Thyroid gland (tissue), 4 donors: ENCODE measurements around the gene ZFP69B. TPM values are rescaled to one million over a fixed set of nuclear protein-coding genes. Genes with fewer than 3 reads are reported as not detected.

Experiments used
- DNase-seq, 2 donors: peaks; one replicate each; pipeline ENCODE4 v3.0.0-alpha.2; 2019
- H3K27ac ChIP-seq, 3 donors: fragments of 200-600 bp; sonication (generic); 1 replicate in 2 of 3; 2 replicates in 1 of 3; pipeline ENCODE4 v1.5.1; 2016 to 2019; ENCODE audit warnings: mild to moderate bottlenecking in 1 of 3, moderate library complexity in 1 of 3
- H3K27me3 ChIP-seq: fragments of 200-600 bp; sonication (generic); one replicate; pipeline ENCODE4 v1.5.1; 2019
- H3K36me3 ChIP-seq, 2 donors: fragments of 200-600 bp; sonication (generic); one replicate each; pipeline ENCODE4 v1.5.1; 2016 to 2019
- H3K4me1 ChIP-seq, 2 donors: fragments of 200-600 bp; sonication (generic); one replicate each; pipeline ENCODE4 v1.5.1; 2017 to 2019
- H3K4me3 ChIP-seq, 3 donors: fragments of 200-600 bp; sonication (generic); replicated peaks in 1 of 3; 1 replicate in 2 of 3; 2 replicates in 1 of 3; pipeline ENCODE4 v1.5.1; 2016; ENCODE audit warnings: mild to moderate bottlenecking in 1 of 3
- H3K9me3 ChIP-seq: fragments of 200-600 bp; sonication (generic); one replicate; pipeline ENCODE4 v1.5.1; 2017
- POLR2A ChIP-seq, 2 donors: fragments of 450-650 bp; IDR thresholded peaks; one replicate each; pipeline ENCODE4 v1.6.1; 2017; ENCODE audit warnings: antibody characterized with exemption in 2 of 2, mild to moderate bottlenecking in 2 of 2, moderate library complexity in 1 of 2
- WGBS, 2 donors: methylation state at CpG; one replicate each; pipeline ENCODE4 v1.1.5; 2017; 5-methylcytosine and 5-hydroxymethylcytosine counted together
- intact Hi-C: fragments of 100-400 bp; cut with DNase I; formaldehyde crosslinking; loops from one replicate; pipeline ENCODE4 v1.15.1; 2023
- total RNA-seq, 4 donors: library from RNA; depleted of rRNA; stranded (reverse); fragments of >200 nt; gene quantifications; one replicate each; pipeline ENCODE4 v1.2.3, GENCODE V29; 2016
- TF ChIP-seq, protein P1 (sequence below), 6 experiments: fragments of 200-600 bp in 3 of 6; fragments of 450-650 bp in 3 of 6; sonication (generic) in 3 of 6; IDR thresholded peaks; one replicate each; pipeline ENCODE4 v1.5.1; 2016 to 2019; ENCODE audit warnings: antibody characterized with exemption in 6 of 6, mild to moderate bottlenecking in 2 of 6, inconsistent platforms in 1 of 6, moderate library complexity in 1 of 6

Gene ZFP69B
- total RNA-seq, 4 donors from 2014 or later = 0.40 to 1.0 TPM; not detected in 2

DNA sequence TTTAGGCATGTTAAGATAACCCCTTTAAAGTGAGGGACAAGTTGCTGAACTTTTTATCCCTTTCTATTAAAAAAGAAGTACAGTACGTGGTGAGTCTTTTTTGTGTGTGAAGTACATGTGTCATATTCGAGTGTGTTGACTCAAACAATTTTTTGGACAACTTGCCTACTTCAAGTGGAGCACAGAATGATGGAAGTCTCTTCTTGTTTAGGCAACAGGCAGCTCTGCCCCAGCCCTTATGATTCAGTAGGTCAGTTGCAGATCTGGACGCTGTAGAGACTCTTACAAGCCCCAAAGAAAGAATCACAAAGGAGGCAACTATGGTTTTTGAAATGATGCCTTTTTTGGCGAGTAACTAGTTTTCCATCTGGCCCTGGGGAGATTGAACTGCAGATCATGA, 14.4 kb upstream of the ZFP69B start:
- H3K9me3 ChIP-seq = no peaks in the 10 kb centered on the region
- no peaks in the 10 kb centered on the region for H3K27me3 ChIP-seq
- H3K4me1 ChIP-seq = peaks cover 0 to 4% of the 10 kb centered on the region in 2 donors
- no peak overlapping the region for H3K27ac ChIP-seq
- TF ChIP-seq, protein P1, sequence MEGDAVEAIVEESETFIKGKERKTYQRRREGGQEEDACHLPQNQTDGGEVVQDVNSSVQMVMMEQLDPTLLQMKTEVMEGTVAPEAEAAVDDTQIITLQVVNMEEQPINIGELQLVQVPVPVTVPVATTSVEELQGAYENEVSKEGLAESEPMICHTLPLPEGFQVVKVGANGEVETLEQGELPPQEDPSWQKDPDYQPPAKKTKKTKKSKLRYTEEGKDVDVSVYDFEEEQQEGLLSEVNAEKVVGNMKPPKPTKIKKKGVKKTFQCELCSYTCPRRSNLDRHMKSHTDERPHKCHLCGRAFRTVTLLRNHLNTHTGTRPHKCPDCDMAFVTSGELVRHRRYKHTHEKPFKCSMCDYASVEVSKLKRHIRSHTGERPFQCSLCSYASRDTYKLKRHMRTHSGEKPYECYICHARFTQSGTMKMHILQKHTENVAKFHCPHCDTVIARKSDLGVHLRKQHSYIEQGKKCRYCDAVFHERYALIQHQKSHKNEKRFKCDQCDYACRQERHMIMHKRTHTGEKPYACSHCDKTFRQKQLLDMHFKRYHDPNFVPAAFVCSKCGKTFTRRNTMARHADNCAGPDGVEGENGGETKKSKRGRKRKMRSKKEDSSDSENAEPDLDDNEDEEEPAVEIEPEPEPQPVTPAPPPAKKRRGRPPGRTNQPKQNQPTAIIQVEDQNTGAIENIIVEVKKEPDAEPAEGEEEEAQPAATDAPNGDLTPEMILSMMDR (IDR thresholded peaks at IDR 0.05) = no peak
- no peak for TF ChIP-seq POLR2A (IDR thresholded peaks at IDR 0.05)
- no peak for DNase-seq
- intact Hi-C loops = no loop called here
- WGBS, 2 donors = 82 to 91% methylated on average over 4 of the region's 4 CpGs
- no peak overlapping the region for H3K4me3 ChIP-seq
- no peaks in the 10 kb centered on the region for H3K36me3 ChIP-seq

DNA sequence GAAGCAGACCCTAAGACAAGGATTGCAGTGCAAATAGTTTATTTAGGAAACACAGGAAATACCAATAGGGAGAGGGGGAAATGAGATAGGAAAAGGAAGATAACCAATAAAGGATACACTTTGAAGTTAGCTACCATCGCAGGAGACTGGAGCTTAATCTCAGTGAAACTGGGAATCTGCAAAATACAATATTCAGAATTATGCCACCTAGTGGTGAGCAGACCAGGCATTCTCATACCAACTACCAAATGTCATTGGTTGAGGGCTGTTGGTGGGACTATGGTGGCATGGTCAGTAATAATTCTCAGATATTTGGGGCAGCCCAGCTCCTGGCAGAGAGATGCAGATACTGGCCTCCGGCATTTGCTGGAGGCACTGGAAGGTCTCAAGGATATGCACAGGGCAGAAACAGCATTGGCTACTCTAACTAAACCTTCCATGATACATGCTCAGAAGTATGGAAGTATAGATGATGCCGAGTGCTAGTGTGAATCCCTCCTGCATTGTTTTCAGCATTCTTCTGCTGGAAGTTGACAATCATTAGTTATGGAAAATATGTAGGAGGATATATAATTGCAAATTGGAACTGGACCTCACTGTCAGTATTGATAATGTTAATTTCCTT, 11.8 kb upstream of the ZFP69B start:
- intact Hi-C loops = no loop called here
- DNase-seq = no peak
- no peaks in the 10 kb centered on the region for H3K9me3 ChIP-seq

DNA sequence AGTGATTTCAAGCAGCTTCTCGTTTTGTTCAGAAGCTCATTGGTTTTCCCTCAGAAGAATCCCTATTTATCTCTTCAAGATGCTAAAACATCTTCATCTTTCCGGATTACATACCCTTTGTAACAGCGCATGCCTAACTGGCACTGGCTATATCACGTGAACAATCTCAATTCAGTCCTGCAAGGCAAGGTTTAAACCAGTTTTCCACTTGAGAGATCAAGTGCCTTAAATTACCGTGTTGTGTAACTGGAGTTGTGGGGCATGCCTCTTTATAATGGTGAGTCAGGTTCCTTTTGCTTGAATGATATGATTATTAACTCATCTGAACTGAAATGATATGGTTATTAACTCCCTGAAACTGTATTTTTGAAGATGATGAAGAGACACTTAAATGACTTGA, 11.0 kb upstream of the ZFP69B start:
- 36 to 53% methylated on average over 5 of the region's 5 CpGs for WGBS, 2 donors
- Histone ChIP-seq H3K36me3 (no peaks in the 10 kb centered on the region), H3K4me1 (peaks cover 0 to 4% of the 10 kb centered on the region in 2 donors), H3K27ac (no peak overlapping the region), H3K9me3 (no peaks in the 10 kb centered on the region), H3K4me3 (no peak overlapping the region), H3K27me3 (no peaks in the 10 kb centered on the region)
- TF ChIP-seq, protein P1 (IDR thresholded peaks at IDR 0.05) = no peak
- TF ChIP-seq POLR2A (IDR thresholded peaks at IDR 0.05) = no peak
- intact Hi-C loops = no loop called here
- DNase-seq = peak; percentile 37 to 42

More for the DNA sequence above, 11.8 kb upstream of the ZFP69B start:
- TF ChIP-seq, protein P1 (IDR thresholded peaks at IDR 0.05) = peak in 5 of 6 experiments; percentile 5 to 48 (median 24)
- TF ChIP-seq POLR2A (IDR thresholded peaks at IDR 0.05) = no peak
- Histone ChIP-seq H3K27ac (no peak overlapping the region), H3K4me3 (no peak overlapping the region), H3K4me1 (peaks cover 0 to 4% of the 10 kb centered on the region in 2 donors), H3K36me3 (no peaks in the 10 kb centered on the region), H3K27me3 (no peaks in the 10 kb centered on the region)
- WGBS, 2 donors = 76 to 78% methylated on average over 3 of the region's 3 CpGs

DNA sequence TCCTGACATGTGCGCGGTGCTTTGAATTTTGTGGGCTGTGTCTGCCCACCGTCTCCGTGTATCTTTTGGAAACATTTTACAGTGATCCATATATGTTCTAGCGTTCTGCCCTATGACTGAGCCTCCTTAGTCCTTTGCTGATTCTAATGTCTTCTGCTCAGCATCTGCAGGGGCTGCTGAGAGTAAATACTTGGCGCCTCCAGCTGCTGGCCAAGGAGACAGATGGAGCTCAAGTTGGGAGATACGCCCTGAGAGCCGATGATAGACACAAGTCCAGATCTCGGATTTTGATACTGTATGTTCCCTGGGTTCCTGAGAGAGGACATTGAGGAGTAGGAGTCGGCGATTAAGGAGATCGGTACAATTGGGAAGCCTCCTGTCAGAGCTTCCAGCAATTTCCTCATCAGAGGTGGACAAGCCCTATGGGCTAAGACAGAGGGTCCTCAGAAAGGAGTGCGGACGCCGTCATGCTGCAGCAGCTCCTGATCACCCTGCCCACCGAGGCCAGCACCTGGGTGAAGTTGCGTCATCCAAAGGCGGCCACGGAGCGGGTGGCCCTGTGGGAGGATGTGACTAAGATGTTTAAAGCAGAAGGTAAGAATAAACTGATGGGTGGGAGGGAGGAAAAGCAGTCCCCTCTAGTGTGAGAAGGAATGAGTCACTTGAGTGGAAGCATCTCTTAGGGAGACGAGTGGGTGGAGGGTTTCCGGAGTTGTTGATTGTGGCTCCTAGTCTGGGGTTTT, 390 bp downstream of the ZFP69B start:
- no peaks in the 10 kb centered on the region for H3K9me3 ChIP-seq
- H3K4me3 ChIP-seq = peak overlapping the region; percentile 29 to 61 (median 35)
- intact Hi-C loops = no loop called here
- H3K27ac ChIP-seq = peak overlapping the region in 2 of 3 donors; percentile 16 to 54
- H3K27me3 ChIP-seq = no peaks in the 10 kb centered on the region
- no peak for TF ChIP-seq POLR2A (IDR thresholded peaks at IDR 0.05)
- TF ChIP-seq, protein P1 (IDR thresholded peaks at IDR 0.05) = no peak
- peaks cover 0 to 6% of the 10 kb centered on the region in 2 donors for H3K4me1 ChIP-seq
- peak; percentile 11 to 12 for DNase-seq
- no peaks in the 10 kb centered on the region for H3K36me3 ChIP-seq
- whole genome bisulfite sequencing, 2 donors = 19 to 22% methylated on average over 22 of the region's 22 CpGs

DNA sequence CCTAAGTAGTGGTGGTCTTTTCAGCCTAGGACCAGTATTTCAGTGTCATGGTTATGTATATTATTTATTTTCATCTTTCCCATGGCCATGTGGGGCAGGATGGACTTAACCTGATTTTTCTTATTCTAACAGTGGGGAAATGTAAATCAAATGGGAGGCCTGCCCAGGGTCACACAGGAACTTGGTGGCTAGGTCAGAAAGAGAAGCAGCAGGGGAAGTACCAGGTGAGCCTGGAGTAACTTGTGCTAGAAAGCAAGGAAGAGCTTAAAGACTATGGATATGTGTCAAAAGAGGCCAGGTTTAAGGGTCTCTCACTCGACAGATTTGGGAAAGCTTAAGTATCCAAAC, 936 bp downstream of the ZFP69B start:
- no peaks in the 10 kb centered on the region for H3K27me3 ChIP-seq
- H3K36me3 ChIP-seq = no peaks in the 10 kb centered on the region
- WGBS, 2 donors = 85 to 90% methylated on average over 1 of the region's 1 CpG
- intact Hi-C loops = no loop called here
- no peak overlapping the region for H3K27ac ChIP-seq
- DNase-seq = no peak
- TF ChIP-seq, protein P1 (IDR thresholded peaks at IDR 0.05) = no peak
- no peak for TF ChIP-seq POLR2A (IDR thresholded peaks at IDR 0.05)
- H3K9me3 ChIP-seq = no peaks in the 10 kb centered on the region
- H3K4me1 ChIP-seq = peaks cover 0 to 6% of the 10 kb centered on the region in 2 donors
- H3K4me3 ChIP-seq = no peak overlapping the region
